ENCODE results near the gene NARF.

DNA sequence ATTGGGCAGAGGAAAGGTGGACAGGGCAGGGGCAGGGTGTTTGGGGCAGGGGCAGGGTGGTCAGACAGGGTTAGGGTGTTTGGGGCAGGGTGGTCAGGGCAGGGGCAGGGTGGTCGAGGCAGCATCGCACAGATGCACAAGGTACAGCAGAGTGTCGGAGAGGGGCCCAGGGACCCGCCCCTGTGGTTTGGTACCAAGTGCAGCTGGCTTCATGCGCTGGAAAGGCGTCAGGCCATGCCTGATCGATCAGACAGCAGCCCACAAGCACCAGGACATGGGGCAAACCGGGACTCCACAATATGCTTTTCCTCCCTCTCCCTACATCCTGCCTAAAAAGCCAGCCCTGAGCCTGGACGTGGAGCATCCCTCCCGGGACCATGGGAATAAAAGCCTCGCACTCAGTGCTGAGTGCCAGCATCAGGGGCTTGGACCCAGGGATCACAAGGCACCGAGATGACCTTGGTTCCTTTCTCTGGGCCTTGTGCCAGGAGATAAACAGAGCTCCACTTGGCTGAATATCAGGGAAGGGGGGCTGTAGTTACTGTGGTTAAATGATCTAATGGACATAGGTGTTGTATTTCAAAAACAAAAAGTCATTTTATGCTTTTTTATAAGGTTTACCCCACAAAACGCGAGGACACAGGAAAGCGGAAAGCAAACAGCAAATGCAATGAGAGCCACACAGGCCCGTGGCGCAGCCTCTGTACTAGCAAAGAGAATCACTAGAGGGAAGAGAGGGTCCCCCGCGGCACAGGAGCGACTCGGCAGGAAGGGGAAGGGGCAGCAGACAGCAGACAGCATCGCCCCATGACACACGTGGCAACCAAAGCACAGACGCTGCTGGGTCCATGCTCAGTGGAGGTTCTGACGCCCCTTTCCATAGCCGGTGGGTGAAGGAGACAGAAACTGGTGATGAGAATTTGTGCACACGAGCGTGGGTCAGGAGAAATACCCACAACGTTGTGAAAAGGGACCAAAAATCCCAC is 45.7 kb upstream of the NARF start:
- TF ChIP-seq, protein P1, sequence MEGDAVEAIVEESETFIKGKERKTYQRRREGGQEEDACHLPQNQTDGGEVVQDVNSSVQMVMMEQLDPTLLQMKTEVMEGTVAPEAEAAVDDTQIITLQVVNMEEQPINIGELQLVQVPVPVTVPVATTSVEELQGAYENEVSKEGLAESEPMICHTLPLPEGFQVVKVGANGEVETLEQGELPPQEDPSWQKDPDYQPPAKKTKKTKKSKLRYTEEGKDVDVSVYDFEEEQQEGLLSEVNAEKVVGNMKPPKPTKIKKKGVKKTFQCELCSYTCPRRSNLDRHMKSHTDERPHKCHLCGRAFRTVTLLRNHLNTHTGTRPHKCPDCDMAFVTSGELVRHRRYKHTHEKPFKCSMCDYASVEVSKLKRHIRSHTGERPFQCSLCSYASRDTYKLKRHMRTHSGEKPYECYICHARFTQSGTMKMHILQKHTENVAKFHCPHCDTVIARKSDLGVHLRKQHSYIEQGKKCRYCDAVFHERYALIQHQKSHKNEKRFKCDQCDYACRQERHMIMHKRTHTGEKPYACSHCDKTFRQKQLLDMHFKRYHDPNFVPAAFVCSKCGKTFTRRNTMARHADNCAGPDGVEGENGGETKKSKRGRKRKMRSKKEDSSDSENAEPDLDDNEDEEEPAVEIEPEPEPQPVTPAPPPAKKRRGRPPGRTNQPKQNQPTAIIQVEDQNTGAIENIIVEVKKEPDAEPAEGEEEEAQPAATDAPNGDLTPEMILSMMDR (IDR thresholded peaks at IDR 0.05) = no peak
- TF ChIP-seq POLR2A (IDR thresholded peaks at IDR 0.05) = no peak

Data from uterus (tissue), 2 donors.